ENCODE data around the gene RCAN2.

RCAN2 gene

DNA sequence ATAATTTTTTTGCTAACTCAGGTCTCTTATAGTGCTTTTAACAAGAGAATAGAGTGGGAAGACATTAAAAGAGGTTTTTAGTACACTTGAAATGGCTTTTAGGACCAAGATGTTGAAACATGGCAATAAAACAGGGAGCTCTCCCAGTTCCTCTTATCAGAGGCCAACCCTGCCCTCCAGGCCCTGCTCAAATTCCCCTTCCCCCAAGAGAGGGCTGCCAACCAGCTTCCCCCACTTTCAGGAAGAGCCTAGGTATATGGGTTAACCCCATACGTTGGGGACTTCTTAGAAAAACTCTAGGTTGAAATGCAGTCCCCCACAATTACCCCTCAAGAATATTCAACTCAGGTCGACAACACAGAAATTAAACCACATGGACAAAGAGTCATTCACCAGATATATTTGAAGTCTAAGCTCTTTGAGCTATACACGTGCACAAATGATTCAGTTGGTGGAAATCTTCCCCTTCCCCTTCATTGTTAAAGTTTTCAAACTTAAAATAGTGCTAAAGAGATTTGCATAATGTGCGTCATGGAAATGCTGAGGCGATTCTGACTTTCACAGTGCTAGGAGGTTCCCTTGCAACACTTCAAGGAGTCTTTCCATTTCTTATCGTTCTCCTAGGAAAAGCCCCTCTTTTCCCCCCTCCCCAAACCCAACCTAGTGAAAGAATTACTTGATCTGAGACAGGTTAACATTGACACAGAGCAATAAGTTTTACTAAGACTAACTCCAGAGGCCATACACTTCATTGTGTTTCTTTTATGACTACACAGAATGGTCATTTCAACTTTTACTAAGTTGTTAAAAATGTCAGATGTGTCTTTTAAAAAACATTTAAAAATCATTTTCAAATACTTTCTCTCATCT is 270.7 kb downstream of the RCAN2 start:
- Mint-ChIP-seq H3K9me3 (no peaks in the 10 kb centered on the region), H3K27ac (no peak overlapping the region), H3K4me3 (no peak overlapping the region), H3K27me3 (peaks cover 4% of the 10 kb centered on the region), H3K4me1 (no peaks in the 10 kb centered on the region), H3K36me3 (no peaks in the 10 kb centered on the region)
- CTCF ChIA-PET = interaction anchor here (0.8 to 7.0 kb wide), 5 partner anchors 45 to 290 kb away, joined by 3 to 84 read pairs (median 3); no protein-coding TSS in a partner anchor
- no peak for DNase-seq

DNA sequence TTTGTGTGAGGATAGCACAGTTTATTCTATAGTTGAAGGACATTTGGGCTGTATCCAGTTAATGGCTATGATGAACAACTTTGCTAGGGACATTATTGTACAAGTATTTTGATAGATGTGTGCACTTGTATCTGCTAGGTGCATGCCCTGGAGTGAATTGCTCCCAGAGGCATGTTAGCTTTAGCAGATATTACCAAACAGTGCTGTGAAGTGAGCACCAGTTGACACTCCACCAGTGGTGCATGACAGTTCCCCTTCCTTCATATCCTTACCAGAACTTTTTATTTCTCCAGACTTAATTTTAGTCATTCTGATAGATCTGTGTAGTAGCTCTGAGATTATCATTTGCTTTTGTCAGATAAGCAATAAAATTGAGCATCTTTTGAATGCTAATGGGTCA is 271.6 kb downstream of the RCAN2 start:
- no peaks in the 10 kb centered on the region for H3K36me3 Mint-ChIP-seq

DNA sequence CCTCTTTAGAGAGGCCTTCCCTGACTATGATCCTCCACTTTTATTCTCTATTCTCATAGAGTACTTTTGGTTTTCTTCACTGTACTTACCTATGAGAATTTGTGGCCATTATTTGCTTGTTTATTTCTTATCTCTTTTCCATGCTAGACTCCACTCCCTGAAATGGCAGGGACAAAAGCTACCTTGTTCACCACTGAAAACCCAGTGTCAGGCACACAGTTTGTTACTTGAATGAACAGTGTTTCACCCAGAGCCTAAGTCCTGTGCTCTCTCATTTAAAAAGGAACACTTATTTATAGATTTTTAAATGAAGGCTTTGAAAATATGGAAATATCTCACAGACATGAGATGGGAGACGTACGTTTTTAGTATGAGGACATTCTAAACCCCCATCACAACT is 272.8 kb downstream of the RCAN2 start:
- Mint-ChIP-seq H3K9me3 (no peaks in the 10 kb centered on the region), H3K27me3 (peaks cover 4% of the 10 kb centered on the region), H3K4me3 (no peak overlapping the region), H3K36me3 (no peaks in the 10 kb centered on the region), H3K4me1 (no peaks in the 10 kb centered on the region), H3K27ac (no peak overlapping the region)
- CTCF ChIA-PET = interaction anchor here (0.5 to 7.0 kb wide), 3 partner anchors 128 to 739 kb away, joined by 4 to 84 read pairs (median 6); no protein-coding TSS in a partner anchor
- no peak for DNase-seq

More for the DNA sequence above, 271.6 kb downstream of the RCAN2 start:
- DNase-seq = no peak
- H3K9me3 Mint-ChIP-seq = no peaks in the 10 kb centered on the region
- CTCF ChIA-PET = interaction anchor here (1.4 to 7.0 kb wide), 2 partner anchors 44 to 190 kb away, joined by 3 to 84 read pairs; no protein-coding TSS in a partner anchor
- H3K4me3 Mint-ChIP-seq = no peak overlapping the region
- peaks cover 4% of the 10 kb centered on the region for H3K27me3 Mint-ChIP-seq
- H3K4me1 Mint-ChIP-seq = no peaks in the 10 kb centered on the region
- no peak overlapping the region for H3K27ac Mint-ChIP-seq

DNA sequence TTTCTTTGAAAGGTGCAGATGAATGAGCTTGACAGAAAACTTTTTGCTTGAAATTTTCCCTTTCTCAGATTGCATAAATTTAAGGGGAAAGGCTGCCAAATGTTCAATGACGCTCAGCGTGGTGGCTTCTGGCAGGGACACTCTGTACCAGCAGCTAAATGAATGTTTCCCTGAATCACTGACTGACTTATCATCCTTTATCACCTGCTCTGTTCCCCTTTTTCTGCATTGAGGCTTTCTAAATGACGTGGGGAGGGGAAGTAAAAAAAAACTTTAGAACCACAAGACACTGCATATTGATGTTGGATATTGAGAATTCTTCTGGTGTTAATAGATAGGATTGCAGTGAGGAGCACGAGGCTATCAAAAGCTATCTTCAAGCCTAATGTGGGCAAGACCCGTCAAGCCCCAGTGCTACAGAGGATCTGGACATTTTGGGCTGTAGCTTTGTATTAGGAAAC is 273.5 kb downstream of the RCAN2 start:
- CTCF ChIA-PET = interaction anchor here (0.5 to 7.0 kb wide), 3 partner anchors 128 to 740 kb away, joined by 4 to 84 read pairs (median 6); no protein-coding TSS in a partner anchor
- no peak overlapping the region for H3K4me3 Mint-ChIP-seq
- no peaks in the 10 kb centered on the region for H3K9me3 Mint-ChIP-seq
- H3K36me3 Mint-ChIP-seq = no peaks in the 10 kb centered on the region
- peaks cover 4% of the 10 kb centered on the region for H3K27me3 Mint-ChIP-seq
- no peak overlapping the region for H3K27ac Mint-ChIP-seq
- no peaks in the 10 kb centered on the region for H3K4me1 Mint-ChIP-seq
- no peak for DNase-seq

DNA sequence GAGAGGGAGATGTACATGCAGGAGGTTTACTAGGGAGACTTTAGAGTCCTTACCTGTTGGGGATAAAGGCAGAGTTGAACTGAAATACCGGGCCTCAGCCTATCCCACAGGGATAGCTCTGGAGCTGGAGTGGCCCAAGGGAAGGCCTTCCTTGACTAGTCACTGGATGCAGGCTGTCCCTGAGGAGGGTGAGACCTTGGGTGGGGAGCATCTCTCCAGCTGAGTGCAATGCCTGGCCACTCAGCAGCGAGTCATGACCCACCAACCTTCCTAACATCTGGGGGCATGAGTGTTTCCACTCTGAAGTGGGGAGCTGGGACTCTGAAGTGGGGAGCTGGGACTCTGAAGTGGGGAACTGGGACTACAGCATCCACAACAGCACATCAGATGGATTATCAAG is 274.4 kb downstream of the RCAN2 start:
- DNase-seq = no peak
- H3K36me3 Mint-ChIP-seq = no peaks in the 10 kb centered on the region
- H3K9me3 Mint-ChIP-seq = no peaks in the 10 kb centered on the region
- H3K4me1 Mint-ChIP-seq = no peaks in the 10 kb centered on the region
- no peak overlapping the region for H3K27ac Mint-ChIP-seq
- peaks cover 4% of the 10 kb centered on the region for H3K27me3 Mint-ChIP-seq
- CTCF ChIA-PET = interaction anchor here (1.8 kb wide), 2 partner anchors 127 to 193 kb away, joined by 5 to 6 read pairs; no protein-coding TSS in a partner anchor
- no peak overlapping the region for H3K4me3 Mint-ChIP-seq

DNA sequence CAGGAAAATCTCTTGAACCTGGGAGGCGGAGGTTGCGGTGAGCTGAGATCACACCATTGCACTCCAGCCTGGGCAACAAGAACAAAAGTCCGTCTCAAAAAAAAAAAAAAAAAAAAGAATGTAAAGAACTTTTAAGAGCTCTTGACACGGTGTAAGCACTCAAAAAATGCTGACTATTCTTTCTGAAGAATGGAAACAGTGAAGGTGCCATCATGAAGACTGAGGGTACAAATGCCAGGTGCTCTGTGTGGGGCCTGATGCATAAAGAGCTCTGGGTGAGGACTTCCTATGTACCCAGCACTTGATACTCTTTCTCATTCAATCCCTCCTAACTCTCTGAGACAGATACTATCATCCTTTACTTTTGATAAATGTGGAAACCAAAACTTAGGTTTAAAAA is 275.5 kb downstream of the RCAN2 start:
- Mint-ChIP-seq H3K4me1 (no peaks in the 10 kb centered on the region), H3K36me3 (no peaks in the 10 kb centered on the region), H3K9me3 (no peaks in the 10 kb centered on the region), H3K27me3 (peaks cover 4% of the 10 kb centered on the region), H3K4me3 (no peak overlapping the region), H3K27ac (no peak overlapping the region)
- no peak for DNase-seq
- CTCF ChIA-PET = interaction anchor here (0.6 to 1.8 kb wide), 3 partner anchors 73 to 194 kb away, joined by 3 to 5 read pairs (median 3); no protein-coding TSS in a partner anchor

DNA sequence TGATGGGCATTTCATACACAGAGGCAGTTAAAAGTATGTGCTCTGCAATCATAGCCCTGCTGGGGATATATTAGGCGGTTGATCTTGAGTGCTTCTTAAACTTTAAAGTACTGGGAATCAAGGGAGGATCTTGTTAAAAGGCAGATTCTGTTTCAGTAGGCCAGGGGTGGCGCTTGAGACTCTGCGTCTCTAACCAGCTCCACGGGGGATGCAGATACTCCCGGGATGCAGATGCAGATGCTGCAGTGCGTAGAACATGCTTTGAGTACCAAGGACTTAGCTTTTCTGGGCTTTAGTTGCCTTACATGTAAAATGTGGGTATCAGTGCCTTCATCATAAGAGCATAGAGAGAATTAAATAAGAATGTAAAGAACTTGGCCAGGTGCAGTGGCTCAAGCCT is 276.0 kb downstream of the RCAN2 start:
- no peak for DNase-seq
- Mint-ChIP-seq H3K4me1 (no peaks in the 10 kb centered on the region), H3K27me3 (peaks cover 4% of the 10 kb centered on the region), H3K4me3 (no peak overlapping the region), H3K27ac (no peak overlapping the region), H3K9me3 (no peaks in the 10 kb centered on the region), H3K36me3 (no peaks in the 10 kb centered on the region)
- CTCF ChIA-PET = interaction anchor here (0.9 to 1.8 kb wide), 2 partner anchors 132 to 195 kb away, joined by 3 to 5 read pairs; no protein-coding TSS in a partner anchor

DNA sequence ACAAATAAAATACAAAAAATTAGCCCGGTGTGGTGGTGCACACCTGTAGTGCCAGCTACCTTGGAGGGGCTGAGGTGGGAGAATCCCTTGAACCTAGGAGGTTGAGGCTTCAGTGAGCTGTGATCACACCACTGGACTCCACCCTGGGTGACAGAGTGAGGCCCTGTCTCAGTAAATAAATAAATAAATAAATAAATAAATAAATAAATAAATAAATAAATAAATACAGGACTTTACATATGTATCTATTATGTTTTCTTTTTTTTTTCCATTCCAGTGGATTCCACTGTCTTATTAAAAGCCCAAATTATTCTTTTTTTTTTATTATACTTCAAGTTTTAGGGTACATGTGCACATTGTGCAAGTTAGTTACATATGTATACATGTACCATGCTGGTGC is 279.3 kb downstream of the RCAN2 start:
- no peaks in the 10 kb centered on the region for H3K36me3 Mint-ChIP-seq
- no peak overlapping the region for H3K4me3 Mint-ChIP-seq
- CTCF ChIA-PET = no interaction called here
- H3K4me1 Mint-ChIP-seq = no peaks in the 10 kb centered on the region
- no peaks in the 10 kb centered on the region for H3K9me3 Mint-ChIP-seq
- no peak overlapping the region for H3K27ac Mint-ChIP-seq
- DNase-seq = no peak
- peaks cover 8% of the 10 kb centered on the region for H3K27me3 Mint-ChIP-seq

DNA sequence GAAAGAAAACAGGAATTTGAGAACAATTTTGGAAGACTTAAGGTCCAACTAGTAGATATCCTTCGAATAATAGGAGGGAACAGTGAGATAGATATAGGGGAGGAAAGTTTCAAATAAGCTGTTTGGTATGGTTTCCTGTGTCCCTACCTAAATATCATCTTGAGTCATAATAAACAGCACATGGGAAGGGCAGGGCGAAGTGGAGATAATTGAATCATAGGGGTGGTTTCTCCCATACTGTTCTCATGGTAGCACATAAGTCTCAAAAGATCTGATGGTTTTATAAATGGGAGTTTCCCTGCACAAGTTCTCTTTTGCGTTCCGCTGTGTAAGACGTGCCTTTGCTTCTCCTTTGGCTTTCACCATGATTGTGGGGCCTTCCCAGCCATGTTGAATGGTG is 281.0 kb downstream of the RCAN2 start:
- H3K9me3 Mint-ChIP-seq = no peaks in the 10 kb centered on the region
- CTCF ChIA-PET = no interaction called here
- no peak overlapping the region for H3K27ac Mint-ChIP-seq
- H3K4me3 Mint-ChIP-seq = no peak overlapping the region
- no peaks in the 10 kb centered on the region for H3K36me3 Mint-ChIP-seq
- H3K27me3 Mint-ChIP-seq = peaks cover 8% of the 10 kb centered on the region
- H3K4me1 Mint-ChIP-seq = no peaks in the 10 kb centered on the region
- DNase-seq = no peak

DNA sequence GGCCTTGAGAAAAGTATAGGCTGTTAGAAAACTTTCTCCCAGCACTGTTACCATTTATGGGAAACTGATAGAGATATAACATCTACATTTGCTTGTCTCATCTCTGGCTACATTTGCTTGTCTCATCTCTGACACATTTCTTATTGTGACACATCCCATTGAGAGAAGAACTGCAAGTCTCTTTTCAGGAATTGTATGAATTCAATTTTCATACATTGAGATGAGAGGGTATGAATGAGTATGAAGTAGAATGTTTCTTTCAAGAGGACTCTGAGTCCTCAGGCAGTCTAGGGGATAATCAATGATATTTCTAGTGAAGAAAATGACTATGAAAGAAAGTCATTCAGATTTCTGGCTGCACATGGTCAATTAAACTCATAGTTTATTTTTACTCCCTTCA is 282.9 kb downstream of the RCAN2 start:
- no peaks in the 10 kb centered on the region for H3K9me3 Mint-ChIP-seq
- H3K4me3 Mint-ChIP-seq = no peak overlapping the region
- no peaks in the 10 kb centered on the region for H3K4me1 Mint-ChIP-seq
- no peak for DNase-seq
- no peak overlapping the region for H3K27ac Mint-ChIP-seq
- no peaks in the 10 kb centered on the region for H3K36me3 Mint-ChIP-seq
- H3K27me3 Mint-ChIP-seq = peaks cover 11% of the 10 kb centered on the region
- CTCF ChIA-PET = no interaction called here

DNA sequence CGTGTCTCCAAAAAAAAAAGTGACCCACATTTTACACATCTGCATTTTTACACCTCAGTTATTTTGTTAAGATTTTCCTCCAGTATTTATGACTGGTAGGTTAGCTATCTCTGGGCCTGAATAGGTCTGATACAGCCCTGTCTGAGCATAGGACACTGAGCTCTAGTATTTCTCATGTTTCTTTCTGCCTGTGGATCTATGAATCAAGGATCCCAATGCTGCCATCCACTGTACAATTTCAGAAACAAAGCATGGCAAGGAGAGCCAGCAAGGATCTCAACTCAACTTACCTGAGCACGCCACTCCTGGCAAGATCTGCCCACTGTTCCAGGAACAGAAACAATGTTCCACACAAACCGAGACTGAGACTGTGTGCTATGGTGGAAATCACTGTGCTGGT is 284.1 kb downstream of the RCAN2 start:
- Mint-ChIP-seq H3K27ac (no peak overlapping the region), H3K27me3 (peaks cover 11% of the 10 kb centered on the region), H3K36me3 (no peaks in the 10 kb centered on the region), H3K9me3 (no peaks in the 10 kb centered on the region), H3K4me1 (no peaks in the 10 kb centered on the region), H3K4me3 (no peak overlapping the region)
- CTCF ChIA-PET = no interaction called here
- DNase-seq = no peak

DNA sequence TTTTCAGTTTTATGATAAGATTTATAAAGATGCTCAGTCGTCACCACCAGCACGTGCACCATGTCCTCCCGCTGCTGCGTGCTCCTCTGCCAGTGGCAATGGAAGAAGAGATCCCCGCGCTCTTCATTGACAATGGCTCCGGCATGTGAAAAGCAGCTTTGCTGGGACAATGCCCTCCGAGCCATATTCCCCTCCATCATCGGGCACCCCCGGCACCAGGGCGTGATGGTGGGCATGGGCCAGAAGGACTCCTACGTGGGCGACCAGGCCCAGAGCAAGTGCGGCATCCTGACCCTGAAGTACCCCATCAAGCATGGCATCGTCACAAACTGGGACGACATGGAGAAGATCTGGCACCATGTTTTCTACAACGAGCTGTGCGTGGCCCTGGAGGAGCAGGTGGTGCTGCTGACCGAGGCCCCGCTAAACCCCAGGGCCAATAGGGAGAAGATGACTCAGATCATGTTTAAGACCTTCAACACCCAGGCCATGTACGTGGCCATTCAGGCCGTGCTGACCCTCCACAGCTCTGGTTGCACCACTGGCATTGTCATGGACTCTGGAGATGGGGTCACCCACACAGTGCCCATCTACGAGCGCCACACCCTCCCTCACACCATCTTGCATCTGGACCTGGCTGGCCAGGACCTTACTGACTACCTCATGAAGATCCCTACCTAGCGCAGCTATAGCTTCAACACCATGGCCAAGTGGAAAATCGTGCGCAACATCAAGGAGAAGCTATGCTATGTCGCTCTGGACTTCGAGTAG is 286.2 kb downstream of the RCAN2 start:
- Mint-ChIP-seq H3K4me1 (no peaks in the 10 kb centered on the region), H3K36me3 (no peaks in the 10 kb centered on the region), H3K27ac (no peak overlapping the region), H3K9me3 (no peaks in the 10 kb centered on the region), H3K4me3 (no peak overlapping the region), H3K27me3 (peaks cover 11% of the 10 kb centered on the region)
- DNase-seq = no peak
- CTCF ChIA-PET = no interaction called here

DNA sequence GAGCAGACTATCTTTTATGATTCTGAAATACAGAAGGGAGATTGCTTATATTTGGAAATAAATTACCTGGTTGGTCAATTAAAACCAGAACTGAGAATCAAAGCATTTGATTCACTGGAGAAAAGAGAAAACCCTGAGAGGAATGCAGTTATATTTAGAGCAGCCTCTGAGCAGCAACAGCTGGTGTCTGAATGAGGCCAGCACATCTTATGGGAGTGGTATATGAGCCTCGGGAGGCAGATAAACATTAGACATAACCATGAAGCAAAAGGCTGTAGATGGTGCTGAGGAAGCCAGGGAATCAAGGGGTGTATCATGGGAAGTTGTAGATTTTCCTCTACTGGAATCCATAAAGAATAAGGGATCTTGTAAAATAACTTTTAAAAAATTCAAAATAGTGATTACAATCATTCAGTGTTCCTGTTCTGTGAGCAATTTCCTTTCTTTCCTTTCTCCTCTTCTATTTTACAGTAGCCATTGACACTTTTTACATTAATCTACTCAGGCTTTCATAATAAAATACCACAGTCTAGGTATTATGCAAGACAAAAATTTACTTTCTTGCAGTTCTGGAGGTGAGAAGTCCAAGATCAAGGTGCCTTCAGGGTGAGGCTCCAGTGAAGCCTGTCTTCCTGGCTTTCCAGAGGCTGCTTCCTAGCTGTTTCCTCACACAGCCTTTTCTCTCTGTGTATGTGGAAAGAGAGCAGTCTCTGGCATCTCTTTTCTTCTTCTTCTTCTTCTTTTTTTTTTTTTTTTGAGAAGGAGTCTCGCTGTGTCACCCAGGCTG is 287.7 kb downstream of the RCAN2 start:
- DNase-seq = no peak
- Mint-ChIP-seq H3K27me3 (peaks cover 3% of the 10 kb centered on the region), H3K27ac (no peak overlapping the region), H3K4me3 (no peak overlapping the region), H3K4me1 (no peaks in the 10 kb centered on the region), H3K36me3 (no peaks in the 10 kb centered on the region), H3K9me3 (no peaks in the 10 kb centered on the region)
- CTCF ChIA-PET = no interaction called here

DNA sequence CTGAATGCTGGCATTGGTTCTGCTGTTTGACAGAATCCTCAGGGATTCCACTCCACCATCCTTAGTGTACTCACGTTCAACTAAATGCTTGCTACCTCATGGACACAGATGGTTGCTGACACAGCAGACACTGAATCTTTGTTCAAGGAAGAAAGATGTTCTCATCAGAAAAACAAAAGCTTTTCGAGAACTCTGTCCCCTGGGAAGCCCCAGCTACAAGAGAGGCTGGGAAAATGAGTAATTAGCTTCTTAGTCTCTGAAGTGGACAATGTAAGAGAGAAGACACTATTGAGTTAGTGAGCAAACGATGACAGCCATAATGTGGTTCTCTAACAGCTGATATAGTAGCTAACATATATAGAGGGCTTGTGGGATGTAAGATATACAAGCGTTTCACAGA is 289.5 kb downstream of the RCAN2 start:
- Mint-ChIP-seq H3K4me3 (no peak overlapping the region), H3K9me3 (no peaks in the 10 kb centered on the region), H3K4me1 (no peaks in the 10 kb centered on the region), H3K27ac (no peak overlapping the region), H3K36me3 (no peaks in the 10 kb centered on the region), H3K27me3 (peaks cover 3% of the 10 kb centered on the region)
- CTCF ChIA-PET = interaction anchor here (0.6 kb wide), 1 partner anchor 1855 kb away, joined by 3 read pairs; no protein-coding TSS in a partner anchor
- no peak for DNase-seq
